Adrenal gland (tissue), 12 donors: ENCODE results near the gene ZSWIM6. TPM values are rescaled to one million over a fixed set of nuclear protein-coding genes. Genes with fewer than 3 reads are reported as not detected.

Source experiments
- DNase-seq, 7 donors: peaks; one replicate each; pipeline ENCODE4 v3.0.0-alpha.2; 2019 to 2020
- H3K27ac ChIP-seq, 5 donors: fragments of 200-600 bp; sonication (generic) in 4 of 5; 1 replicate in 3 of 5; 2 replicates in 2 of 5; pipeline versions ENCODE4 v1.5.1 to v1.8.0; 2016 to 2020; ENCODE audit warnings: mild to moderate bottlenecking in 1 of 5
- H3K27me3 ChIP-seq: fragments of 200-600 bp; 2 replicates; pipeline ENCODE4 v1.8.0; 2021
- H3K36me3 ChIP-seq, 2 donors: fragments of 200-600 bp; replicated peaks in 1 of 2; 1 replicate in 1 of 2; 2 replicates in 1 of 2; pipeline versions ENCODE4 v1.5.1 to v1.8.0; 2018 to 2022
- H3K4me1 ChIP-seq, 2 donors: fragments of 200-600 bp; replicated peaks in 1 of 2; 1 replicate in 1 of 2; 2 replicates in 1 of 2; pipeline versions ENCODE4 v1.5.1 to v1.8.0; 2018 to 2021
- H3K4me3 ChIP-seq, 4 donors: fragments of 200-600 bp; sonication (generic) in 3 of 4; one replicate each; pipeline ENCODE4 v1.5.1; 2016 to 2018
- H3K9me3 ChIP-seq, 3 donors: fragments of 200-600 bp; sonication (generic) in 1 of 3; replicated peaks in 1 of 3; 1 replicate in 2 of 3; 2 replicates in 1 of 3; pipeline versions ENCODE4 v1.5.1 to v1.8.0; 2016 to 2021
- POLR2A ChIP-seq, 2 donors: fragments of 450-650 bp; IDR thresholded peaks; one replicate each; pipeline ENCODE4 v1.6.1; 2017; ENCODE audit warnings: antibody characterized with exemption in 2 of 2, mild to moderate bottlenecking in 2 of 2, moderate library complexity in 1 of 2
- WGBS, 4 donors: extraction: QIAGEN DNeasy Blood & Tissue Kit in 2 of 4; methylation state at CpG; one replicate each; pipeline versions ENCODE4 v1.1.5 to v1.1.7; 2013 to 2017; 5-methylcytosine and 5-hydroxymethylcytosine counted together
- intact Hi-C, 2 donors: fragments of 100-400 bp; cut with DNase I; formaldehyde crosslinking; loops; one replicate each; pipeline versions ENCODE4 v1.14.1 to v1.15.0; 2022 to 2023
- polyA plus RNA-seq, 3 donors: library from polyadenylated mRNA; stranded (reverse); fragments of 200-250 nt in 2 of 3; fragments of 350-450 nt in 1 of 3; fragmentation: Illumina TruSeq in 1 of 3; extraction: RNeasy Lipid Tissue Mini Kit (QIAGEN cat#74804) in 1 of 3; gene quantifications; one replicate each; pipeline ENCODE4 v1.2.3, GENCODE V29; 2013 to 2014
- total RNA-seq, 9 donors: library from RNA; depleted of rRNA in 4 of 9; stranded (reverse); fragments of >200 nt in 4 of 9; fragments of 120-200 nt in 1 of 9; fragmentation: NEBNext Ultra II Directional in 1 of 9; extraction: Animal tissue kit (Norgen Biotek cat#: 25700) in 1 of 9; gene quantifications; one replicate each; pipeline versions ENCODE4 v1.1.0 to v1.2.4, GENCODE V29; 2013 to 2023
- TF ChIP-seq, protein P1 (sequence below), 6 experiments: fragments of 450-650 bp in 4 of 6; fragments of 200-600 bp in 2 of 6; sonication (generic) in 1 of 6; IDR thresholded peaks; 1 replicate in 5 of 6; 2 replicates in 1 of 6; pipeline versions ENCODE4 v1.5.1 to v1.8.0; 2016 to 2021; ENCODE audit warnings: antibody characterized with exemption in 6 of 6, mild to moderate bottlenecking in 2 of 6, moderate library complexity in 1 of 6
- donor health status: healthy with polysubstance abuse.
- donor health status: Bipolar disorder and iron deficiency.
- donor health status: DM: yes; HTN: yes; CAD: no.
- donor health status: DM: no; HTN: no; CAD: no.
- donor health status: DM: no; HTN: no; CAD: no.
- donor health status: DM: yes; HTN: yes; CAD: no.

Gene ZSWIM6
- total and polyA plus RNA-seq, 12 donors, result 5.5 to 14.6 (median 8.3) TPM

- intact Hi-C loops, result no loop called here
- Histone ChIP-seq H3K27me3 (no peaks in the 10 kb centered on the region), H3K36me3 (no peaks in the 10 kb centered on the region), H3K27ac (no peak overlapping the region), H3K9me3 (no peaks in the 10 kb centered on the region), H3K4me1 (peaks cover 0 to 14% of the 10 kb centered on the region in 2 donors), H3K4me3 (no peak overlapping the region)
- peak in 4 of 7 donors; percentile 10 to 60 (median 20) for DNase-seq
- WGBS, 4 donors, result 51 to 63% (median 60%) methylated on average over 12 of the region's 12 CpGs
- TF ChIP-seq, protein P1, sequence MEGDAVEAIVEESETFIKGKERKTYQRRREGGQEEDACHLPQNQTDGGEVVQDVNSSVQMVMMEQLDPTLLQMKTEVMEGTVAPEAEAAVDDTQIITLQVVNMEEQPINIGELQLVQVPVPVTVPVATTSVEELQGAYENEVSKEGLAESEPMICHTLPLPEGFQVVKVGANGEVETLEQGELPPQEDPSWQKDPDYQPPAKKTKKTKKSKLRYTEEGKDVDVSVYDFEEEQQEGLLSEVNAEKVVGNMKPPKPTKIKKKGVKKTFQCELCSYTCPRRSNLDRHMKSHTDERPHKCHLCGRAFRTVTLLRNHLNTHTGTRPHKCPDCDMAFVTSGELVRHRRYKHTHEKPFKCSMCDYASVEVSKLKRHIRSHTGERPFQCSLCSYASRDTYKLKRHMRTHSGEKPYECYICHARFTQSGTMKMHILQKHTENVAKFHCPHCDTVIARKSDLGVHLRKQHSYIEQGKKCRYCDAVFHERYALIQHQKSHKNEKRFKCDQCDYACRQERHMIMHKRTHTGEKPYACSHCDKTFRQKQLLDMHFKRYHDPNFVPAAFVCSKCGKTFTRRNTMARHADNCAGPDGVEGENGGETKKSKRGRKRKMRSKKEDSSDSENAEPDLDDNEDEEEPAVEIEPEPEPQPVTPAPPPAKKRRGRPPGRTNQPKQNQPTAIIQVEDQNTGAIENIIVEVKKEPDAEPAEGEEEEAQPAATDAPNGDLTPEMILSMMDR (IDR thresholded peaks at IDR 0.05), result no peak
- no peak for TF ChIP-seq POLR2A (IDR thresholded peaks at IDR 0.05)
Measured at GRCh38 chr5:61586096-61587084, 254.3 kb downstream of the ZSWIM6 start.

DNA sequence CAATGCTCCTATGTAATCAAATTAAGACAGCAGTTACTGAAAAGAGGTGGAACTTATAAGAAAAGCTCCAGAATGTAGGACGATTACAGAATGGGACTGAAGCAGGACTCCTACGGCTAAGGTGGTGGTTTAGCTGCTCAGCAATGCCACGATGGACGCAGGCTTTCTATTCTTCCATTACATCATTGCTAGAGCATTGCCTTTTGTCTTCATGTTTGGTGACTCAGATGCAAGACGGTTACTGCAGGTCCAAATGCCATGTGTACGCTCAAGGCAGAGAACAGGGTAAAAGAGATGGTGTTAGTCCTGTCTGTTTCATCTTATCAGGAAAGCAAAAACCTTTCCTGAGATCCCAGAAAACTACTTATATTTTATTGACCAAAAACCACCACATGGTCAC is 255.1 kb downstream of the ZSWIM6 start:
- TF ChIP-seq, protein P1 (IDR thresholded peaks at IDR 0.05), result no peak
- TF ChIP-seq POLR2A (IDR thresholded peaks at IDR 0.05), result no peak
- 81 to 89% (median 84%) methylated on average over 6 of the region's 6 CpGs for WGBS, 4 donors
- intact Hi-C loops, result no loop called here
- Histone ChIP-seq H3K27me3 (no peaks in the 10 kb centered on the region), H3K4me3 (no peak overlapping the region), H3K36me3 (no peaks in the 10 kb centered on the region), H3K27ac (no peak overlapping the region), H3K4me1 (peaks cover 0 to 13% of the 10 kb centered on the region in 2 donors), H3K9me3 (no peaks in the 10 kb centered on the region)
- DNase-seq, result no peak

DNA sequence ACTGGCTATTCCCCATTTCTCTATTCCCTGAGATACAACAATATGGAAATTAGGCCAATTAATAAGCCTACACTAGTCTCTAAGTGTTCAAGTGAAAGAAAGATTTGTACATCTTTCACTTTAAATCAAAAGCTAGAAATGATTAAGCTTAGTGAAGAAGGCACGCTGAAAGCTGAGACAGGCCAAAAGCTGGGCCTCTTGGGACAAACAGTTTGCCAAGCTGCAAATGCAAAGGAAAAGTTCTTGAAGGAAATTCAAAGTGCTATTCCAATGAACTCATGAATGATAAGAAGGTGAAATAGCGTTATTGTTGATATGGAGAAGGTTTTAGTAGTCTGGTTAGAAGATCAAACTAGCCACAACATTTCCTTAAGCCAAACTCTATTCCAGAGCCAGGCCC is 256.2 kb downstream of the ZSWIM6 start:
- Histone ChIP-seq H3K36me3 (no peaks in the 10 kb centered on the region), H3K4me1 (peaks cover 0 to 2% of the 10 kb centered on the region in 2 donors), H3K27ac (no peak overlapping the region), H3K9me3 (no peaks in the 10 kb centered on the region), H3K27me3 (no peaks in the 10 kb centered on the region), H3K4me3 (no peak overlapping the region)
- WGBS, 4 donors, result 63 to 83% (median 70%) methylated on average over 2 of the region's 2 CpGs
- DNase-seq, result no peak
- intact Hi-C loops, result no loop called here
- TF ChIP-seq, protein P1 (IDR thresholded peaks at IDR 0.05), result no peak
- no peak for TF ChIP-seq POLR2A (IDR thresholded peaks at IDR 0.05)

GRCh38 chr5:61589946-61590345 is 257.9 kb downstream of the ZSWIM6 start:
- no peaks in the 10 kb centered on the region for H3K4me1 ChIP-seq
- DNase-seq, result no peak
- H3K27ac ChIP-seq, result no peak overlapping the region
- no peak for TF ChIP-seq POLR2A (IDR thresholded peaks at IDR 0.05)
- TF ChIP-seq, protein P1 (IDR thresholded peaks at IDR 0.05), result no peak
- WGBS, 4 donors, result 82 to 94% (median 88%) methylated on average over 4 of the region's 4 CpGs
- no peak overlapping the region for H3K4me3 ChIP-seq
- H3K9me3 ChIP-seq, result no peaks in the 10 kb centered on the region
- no peaks in the 10 kb centered on the region for H3K27me3 ChIP-seq
- no peaks in the 10 kb centered on the region for H3K36me3 ChIP-seq
- intact Hi-C loops, result no loop called here
